ENCODE measurements around the gene TBC1D2.

Gene TBC1D2

DNA sequence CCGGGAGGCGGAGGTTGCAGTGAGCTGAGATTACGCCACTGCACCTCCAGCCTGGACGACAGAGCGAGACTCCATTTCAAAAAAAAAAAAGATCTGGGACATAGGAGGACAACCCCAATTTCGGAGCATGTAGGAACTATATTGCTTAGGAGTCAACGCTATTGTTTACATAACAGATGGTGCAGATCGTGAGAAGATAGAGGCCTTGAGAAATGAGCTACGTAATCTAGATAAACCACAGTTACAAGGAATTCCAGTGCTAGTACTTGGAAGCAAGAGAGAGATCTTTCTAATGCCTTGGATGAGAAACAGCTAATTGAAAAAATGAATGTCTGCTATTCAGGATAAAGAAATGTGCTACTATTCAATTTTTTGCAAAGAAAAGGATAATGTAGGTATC, 20.3 kb downstream of the TBC1D2 start:
- no peaks in the 10 kb centered on the region for H3K27me3 ChIP-seq (ENCODE audit: control insufficient read depth, insufficient read depth, low read length)
- no peak overlapping the region for H3K9ac ChIP-seq (ENCODE audit: low read depth, low read length)
- no peaks in the 10 kb centered on the region for H3K9me3 ChIP-seq (ENCODE audit: control insufficient read depth, insufficient read depth, low read length)
- no peak overlapping the region for H3K4me3 ChIP-seq (ENCODE audit: low read depth, low read length)
- no peaks in the 10 kb centered on the region for H3K36me3 ChIP-seq (ENCODE audit: control insufficient read depth, insufficient read depth, low read length)
- no peaks in the 10 kb centered on the region for H3K4me1 ChIP-seq (ENCODE audit: control insufficient read depth, insufficient read depth, low read length)

GRCh38 chr9:98234245-98234825, 21.1 kb downstream of the TBC1D2 start:
- no peak overlapping the region for H3K9ac ChIP-seq (ENCODE audit: low read depth, low read length)
- H3K4me1 ChIP-seq (ENCODE audit: control insufficient read depth, insufficient read depth, low read length) = no peaks in the 10 kb centered on the region
- no peak overlapping the region for H3K4me3 ChIP-seq (ENCODE audit: low read depth, low read length)
- H3K9me3 ChIP-seq (ENCODE audit: control insufficient read depth, insufficient read depth, low read length) = no peaks in the 10 kb centered on the region
- H3K27me3 ChIP-seq (ENCODE audit: control insufficient read depth, insufficient read depth, low read length) = no peaks in the 10 kb centered on the region
- no peaks in the 10 kb centered on the region for H3K36me3 ChIP-seq (ENCODE audit: control insufficient read depth, insufficient read depth, low read length)

DNA sequence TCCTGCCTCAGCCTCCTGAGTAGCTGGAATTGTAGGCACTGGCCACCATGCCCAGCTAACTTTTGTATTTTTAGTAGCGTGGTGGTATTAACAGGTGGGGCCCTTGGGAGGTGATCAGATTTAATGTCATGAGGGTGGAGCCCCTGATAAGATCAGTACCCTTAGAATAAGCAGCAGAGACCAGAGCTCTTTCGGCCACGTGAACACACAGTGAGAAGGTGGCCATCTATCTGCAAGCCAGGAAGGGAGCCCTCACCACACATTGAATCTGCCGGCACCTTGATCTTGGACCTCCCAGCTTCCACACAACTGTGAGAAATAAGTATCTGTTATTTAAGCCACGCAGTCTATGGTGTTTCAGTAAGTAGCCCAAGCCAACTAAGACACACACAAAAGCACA, 22.5 kb downstream of the TBC1D2 start:
- H3K27me3 ChIP-seq (ENCODE audit: control insufficient read depth, insufficient read depth, low read length) = no peaks in the 10 kb centered on the region
- H3K36me3 ChIP-seq (ENCODE audit: control insufficient read depth, insufficient read depth, low read length) = peaks cover 4% of the 10 kb centered on the region
- no peak overlapping the region for H3K9ac ChIP-seq (ENCODE audit: low read depth, low read length)
- H3K4me1 ChIP-seq (ENCODE audit: control insufficient read depth, insufficient read depth, low read length) = no peaks in the 10 kb centered on the region
- H3K4me3 ChIP-seq (ENCODE audit: low read depth, low read length) = no peak overlapping the region
- no peaks in the 10 kb centered on the region for H3K9me3 ChIP-seq (ENCODE audit: control insufficient read depth, insufficient read depth, low read length)

- Histone ChIP-seq H3K4me3 (ENCODE audit: low read depth, low read length) (no peak overlapping the region), H3K27me3 (ENCODE audit: control insufficient read depth, insufficient read depth, low read length) (no peaks in the 10 kb centered on the region), H3K9me3 (ENCODE audit: control insufficient read depth, insufficient read depth, low read length) (no peaks in the 10 kb centered on the region), H3K36me3 (ENCODE audit: control insufficient read depth, insufficient read depth, low read length) (peaks cover 4% of the 10 kb centered on the region), H3K9ac (ENCODE audit: low read depth, low read length) (no peak overlapping the region), H3K4me1 (ENCODE audit: control insufficient read depth, insufficient read depth, low read length) (no peaks in the 10 kb centered on the region)
Observed at GRCh38 chr9:98231770-98232478, 23.5 kb downstream of the TBC1D2 start.

DNA sequence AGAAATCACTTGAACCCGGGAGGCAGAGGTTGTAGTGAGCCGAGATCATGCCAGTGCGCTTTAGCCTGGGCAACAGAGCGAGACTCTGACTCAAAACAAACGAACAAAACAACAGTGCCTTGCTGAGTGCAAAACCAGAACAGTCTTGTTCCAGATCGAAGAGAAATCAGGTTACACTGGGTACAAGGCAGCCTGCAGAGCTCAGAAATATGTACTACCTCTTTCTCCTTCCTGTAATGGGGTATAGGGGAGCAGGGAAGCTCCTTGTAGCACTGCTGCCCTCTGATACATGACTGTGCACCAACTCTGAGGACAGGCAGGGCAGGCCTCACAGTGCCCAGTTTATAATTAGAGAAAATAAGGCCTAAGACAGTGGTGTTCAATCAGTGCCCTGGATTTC, 24.7 kb downstream of the TBC1D2 start:
- H3K9ac ChIP-seq (ENCODE audit: low read depth, low read length) = no peak overlapping the region
- no peaks in the 10 kb centered on the region for H3K4me1 ChIP-seq (ENCODE audit: control insufficient read depth, insufficient read depth, low read length)
- H3K27me3 ChIP-seq (ENCODE audit: control insufficient read depth, insufficient read depth, low read length) = no peaks in the 10 kb centered on the region
- H3K36me3 ChIP-seq (ENCODE audit: control insufficient read depth, insufficient read depth, low read length) = peaks cover 5% of the 10 kb centered on the region
- no peak overlapping the region for H3K4me3 ChIP-seq (ENCODE audit: low read depth, low read length)
- no peaks in the 10 kb centered on the region for H3K9me3 ChIP-seq (ENCODE audit: control insufficient read depth, insufficient read depth, low read length)

- no peaks in the 10 kb centered on the region for H3K27me3 ChIP-seq (ENCODE audit: control insufficient read depth, insufficient read depth, low read length)
- no peaks in the 10 kb centered on the region for H3K9me3 ChIP-seq (ENCODE audit: control insufficient read depth, insufficient read depth, low read length)
- H3K4me1 ChIP-seq (ENCODE audit: control insufficient read depth, insufficient read depth, low read length) = no peaks in the 10 kb centered on the region
- H3K9ac ChIP-seq (ENCODE audit: low read depth, low read length) = no peak overlapping the region
- no peak overlapping the region for H3K4me3 ChIP-seq (ENCODE audit: low read depth, low read length)
- peaks cover 10% of the 10 kb centered on the region for H3K36me3 ChIP-seq (ENCODE audit: control insufficient read depth, insufficient read depth, low read length)
Observed at GRCh38 chr9:98230304-98230703, 25.1 kb downstream of the TBC1D2 start.

DNA sequence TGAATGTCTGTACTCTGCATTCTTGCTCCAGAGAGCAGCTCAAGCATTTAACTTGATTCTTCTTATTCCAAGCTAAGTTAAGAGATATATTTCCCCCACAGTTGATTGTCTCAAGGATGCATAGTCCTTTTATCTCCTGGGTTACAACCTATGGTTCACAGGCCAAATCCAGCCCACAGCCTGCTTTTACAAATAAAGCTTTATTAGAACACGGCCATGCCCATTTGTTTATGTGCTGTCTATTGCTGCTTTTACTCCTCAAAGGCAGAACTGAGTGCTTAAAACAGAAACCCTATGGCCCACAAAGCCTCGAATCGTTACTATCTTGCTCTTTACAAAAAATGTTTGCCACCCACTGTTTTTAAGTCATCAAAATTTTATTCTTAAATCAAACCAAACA, 25.8 kb downstream of the TBC1D2 start:
- H3K9me3 ChIP-seq (ENCODE audit: control insufficient read depth, insufficient read depth, low read length) = no peaks in the 10 kb centered on the region
- H3K4me1 ChIP-seq (ENCODE audit: control insufficient read depth, insufficient read depth, low read length) = no peaks in the 10 kb centered on the region
- H3K36me3 ChIP-seq (ENCODE audit: control insufficient read depth, insufficient read depth, low read length) = peaks cover 10% of the 10 kb centered on the region
- H3K27me3 ChIP-seq (ENCODE audit: control insufficient read depth, insufficient read depth, low read length) = no peaks in the 10 kb centered on the region
- no peak overlapping the region for H3K4me3 ChIP-seq (ENCODE audit: low read depth, low read length)
- no peak overlapping the region for H3K9ac ChIP-seq (ENCODE audit: low read depth, low read length)

- H3K36me3 ChIP-seq (ENCODE audit: control insufficient read depth, insufficient read depth, low read length) = peaks cover 10% of the 10 kb centered on the region
- H3K4me1 ChIP-seq (ENCODE audit: control insufficient read depth, insufficient read depth, low read length) = no peaks in the 10 kb centered on the region
- H3K9me3 ChIP-seq (ENCODE audit: control insufficient read depth, insufficient read depth, low read length) = no peaks in the 10 kb centered on the region
- no peak overlapping the region for H3K9ac ChIP-seq (ENCODE audit: low read depth, low read length)
- H3K4me3 ChIP-seq (ENCODE audit: low read depth, low read length) = no peak overlapping the region
- H3K27me3 ChIP-seq (ENCODE audit: control insufficient read depth, insufficient read depth, low read length) = no peaks in the 10 kb centered on the region
Observed at GRCh38 chr9:98229090-98229395, 26.4 kb downstream of the TBC1D2 start.

DNA sequence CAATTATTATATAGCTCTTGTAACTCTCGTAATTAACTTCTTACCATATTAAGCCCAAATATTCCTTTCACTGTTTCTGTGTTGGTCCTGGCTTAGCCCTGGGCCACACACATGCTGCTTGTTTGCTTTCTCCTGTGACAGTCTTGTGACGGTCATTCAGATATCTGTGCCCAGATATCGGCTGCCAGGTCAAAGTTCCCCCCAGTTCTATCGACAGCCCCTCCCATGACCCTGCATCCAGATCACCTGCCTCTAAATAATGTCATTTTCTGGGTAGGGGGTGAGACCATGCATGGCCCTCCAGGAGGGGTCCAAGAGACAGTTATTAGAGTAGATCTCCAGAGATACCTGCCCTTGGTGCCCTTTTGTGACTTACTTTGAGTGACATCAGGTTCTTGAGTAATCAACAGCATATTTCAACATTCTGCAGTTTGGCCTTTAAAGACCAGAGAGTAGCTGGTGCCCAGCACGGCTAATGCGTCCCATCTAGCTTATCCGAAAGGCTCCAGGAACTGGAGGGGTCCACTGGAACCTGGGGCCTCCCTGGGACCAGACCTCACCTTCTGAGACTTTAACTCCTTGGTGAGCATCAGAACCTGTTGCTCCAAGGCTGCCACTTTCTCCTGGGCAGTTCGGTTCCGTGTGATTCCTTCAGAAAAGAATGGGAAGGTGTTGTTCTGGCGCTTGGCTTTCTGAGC, 26.9 kb downstream of the TBC1D2 start:
- Histone ChIP-seq H3K36me3 (ENCODE audit: control insufficient read depth, insufficient read depth, low read length) (peaks cover 10% of the 10 kb centered on the region), H3K4me3 (ENCODE audit: low read depth, low read length) (no peak overlapping the region), H3K27me3 (ENCODE audit: control insufficient read depth, insufficient read depth, low read length) (no peaks in the 10 kb centered on the region), H3K4me1 (ENCODE audit: control insufficient read depth, insufficient read depth, low read length) (no peaks in the 10 kb centered on the region), H3K9ac (ENCODE audit: low read depth, low read length) (no peak overlapping the region), H3K9me3 (ENCODE audit: control insufficient read depth, insufficient read depth, low read length) (no peaks in the 10 kb centered on the region)

- Histone ChIP-seq H3K4me1 (ENCODE audit: control insufficient read depth, insufficient read depth, low read length) (no peaks in the 10 kb centered on the region), H3K9ac (ENCODE audit: low read depth, low read length) (no peak overlapping the region), H3K9me3 (ENCODE audit: control insufficient read depth, insufficient read depth, low read length) (no peaks in the 10 kb centered on the region), H3K36me3 (ENCODE audit: control insufficient read depth, insufficient read depth, low read length) (peaks cover 10% of the 10 kb centered on the region), H3K27me3 (ENCODE audit: control insufficient read depth, insufficient read depth, low read length) (no peaks in the 10 kb centered on the region), H3K4me3 (ENCODE audit: low read depth, low read length) (no peak overlapping the region)
Observed at GRCh38 chr9:98227883-98228282, 27.6 kb downstream of the TBC1D2 start.

GRCh38 chr9:98226957-98227356, 28.5 kb downstream of the TBC1D2 start:
- H3K9me3 ChIP-seq (ENCODE audit: control insufficient read depth, insufficient read depth, low read length) = no peaks in the 10 kb centered on the region
- H3K4me3 ChIP-seq (ENCODE audit: low read depth, low read length) = no peak overlapping the region
- H3K27me3 ChIP-seq (ENCODE audit: control insufficient read depth, insufficient read depth, low read length) = no peaks in the 10 kb centered on the region
- H3K36me3 ChIP-seq (ENCODE audit: control insufficient read depth, insufficient read depth, low read length) = peaks cover 10% of the 10 kb centered on the region
- H3K9ac ChIP-seq (ENCODE audit: low read depth, low read length) = no peak overlapping the region
- H3K4me1 ChIP-seq (ENCODE audit: control insufficient read depth, insufficient read depth, low read length) = no peaks in the 10 kb centered on the region

GRCh38 chr9:98226516-98226915, 28.9 kb downstream of the TBC1D2 start:
- H3K36me3 ChIP-seq (ENCODE audit: control insufficient read depth, insufficient read depth, low read length) = peaks cover 10% of the 10 kb centered on the region
- no peaks in the 10 kb centered on the region for H3K9me3 ChIP-seq (ENCODE audit: control insufficient read depth, insufficient read depth, low read length)

More at GRCh38 chr9:98226516-98226915, 28.9 kb downstream of the TBC1D2 start:
- Histone ChIP-seq H3K27me3 (ENCODE audit: control insufficient read depth, insufficient read depth, low read length) (no peaks in the 10 kb centered on the region), H3K4me3 (ENCODE audit: low read depth, low read length) (no peak overlapping the region), H3K9ac (ENCODE audit: low read depth, low read length) (no peak overlapping the region), H3K4me1 (ENCODE audit: control insufficient read depth, insufficient read depth, low read length) (no peaks in the 10 kb centered on the region)
